Measurements from ENCODE around the gene ANKRD24.
"Not testable (repeated sequence)": the region's sequence is repeated elsewhere in the genome, so short reads cannot be mapped to it uniquely, and the experiment has no call there.

ANKRD24 gene

GRCh38 chr19:4174213-4174894, 8.1 kb upstream of the ANKRD24 start:
- no peak for DNase-seq

GRCh38 chr19:4174895-4175668, 7.4 kb upstream of the ANKRD24 start:
- no peak for DNase-seq

- no peak for DNase-seq
These were observed 6.9 kb upstream of the ANKRD24 start for GRCh38 chr19:4175669-4175931.

- DNase-seq: no peak
These were observed 5.3 kb upstream of the ANKRD24 start for GRCh38 chr19:4177146-4177545.

GRCh38 chr19:4178990-4179389, 3.5 kb upstream of the ANKRD24 start:
- no peak for DNase-seq

GRCh38 chr19:4181053-4181508, 1.4 kb upstream of the ANKRD24 start:
- no peak for DNase-seq

GRCh38 chr19:4183967-4184717, 1.7 kb downstream of the ANKRD24 start:
- DNase-seq: no peak

- DNase-seq: no peak
These were observed 2.3 kb downstream of the ANKRD24 start for GRCh38 chr19:4184718-4185352.

GRCh38 chr19:4185413-4186086, 3.1 kb downstream of the ANKRD24 start:
- no peak for DNase-seq

- peak; percentile 53 for DNase-seq
These were observed 3.9 kb downstream of the ANKRD24 start for GRCh38 chr19:4186087-4186993.

- no peak for DNase-seq
These were observed 5.0 kb downstream of the ANKRD24 start for GRCh38 chr19:4187313-4188122.

GRCh38 chr19:4189641-4190040, 7.2 kb downstream of the ANKRD24 start:
- no peak for DNase-seq

GRCh38 chr19:4192537-4192936, 10.0 kb downstream of the ANKRD24 start:
- DNase-seq: not testable (repeated sequence)

- no peak for DNase-seq
These were observed 11.9 kb downstream of the ANKRD24 start for GRCh38 chr19:4194353-4194752.

GRCh38 chr19:4196009-4196408, 13.5 kb downstream of the ANKRD24 start:
- DNase-seq: no peak

GRCh38 chr19:4196587-4197148, 14.2 kb downstream of the ANKRD24 start:
- DNase-seq: no peak

- no peak for DNase-seq
These were observed 14.7 kb downstream of the ANKRD24 start for GRCh38 chr19:4197228-4197624.

GRCh38 chr19:4197625-4198466, 15.4 kb downstream of the ANKRD24 start:
- DNase-seq: no peak

GRCh38 chr19:4198467-4199126, 16.1 kb downstream of the ANKRD24 start:
- DNase-seq: no peak

All from activated CD4-positive, alpha-beta T cell treated with anti-CD3 and anti-CD28 coated beads for 1 hour (primary cell).